ENCODE measurements around the gene VIL1. TPM values are rescaled to one million over a fixed set of nuclear protein-coding genes. Genes with fewer than 3 reads are reported as not detected.

VIL1 gene
- total RNA-seq, 1 donor from 2014 or later = not detected

DNA sequence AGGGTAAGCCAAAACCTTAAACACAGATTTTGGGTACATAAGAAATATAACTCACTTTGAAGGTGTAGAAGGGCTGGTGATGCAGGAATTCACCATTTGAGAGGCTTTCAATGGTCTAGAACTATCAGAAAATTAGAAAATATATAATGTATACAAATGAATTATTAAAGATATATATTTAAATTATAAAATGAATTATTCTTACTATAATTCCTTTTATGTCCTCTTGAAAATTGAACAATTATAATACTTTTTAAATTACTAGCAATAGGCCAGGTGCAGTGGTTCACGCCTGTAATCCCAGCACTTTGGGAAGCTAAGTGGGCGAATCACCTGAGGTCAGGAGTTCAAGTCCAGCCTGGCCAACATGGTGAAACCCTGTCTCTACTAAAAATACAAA is 60.7 kb downstream of the VIL1 start:
- Histone ChIP-seq H3K36me3 (ENCODE audit: control insufficient read depth, insufficient read depth, low read length) (no peaks in the 10 kb centered on the region), H3K27me3 (ENCODE audit: control insufficient read depth, insufficient read depth, low read length) (no peaks in the 10 kb centered on the region), H3K4me3 (ENCODE audit: low read depth, low read length) (no peak overlapping the region)
- no peak for TF ChIP-seq CTCF (IDR thresholded peaks at IDR 0.05; ENCODE audit: insufficient read depth, low read length, poor library complexity, severe bottlenecking)
- DNase-seq (ENCODE audit: low read depth) = no peak

GRCh38 chr2:218482651-218483050 is 63.7 kb downstream of the VIL1 start:
- H3K27me3 ChIP-seq (ENCODE audit: control insufficient read depth, insufficient read depth, low read length) = no peaks in the 10 kb centered on the region
- H3K4me3 ChIP-seq (ENCODE audit: low read depth, low read length) = no peak overlapping the region
- no peaks in the 10 kb centered on the region for H3K36me3 ChIP-seq (ENCODE audit: control insufficient read depth, insufficient read depth, low read length)
- TF ChIP-seq CTCF (IDR thresholded peaks at IDR 0.05; ENCODE audit: insufficient read depth, low read length, poor library complexity, severe bottlenecking) = no peak
- no peak for DNase-seq (ENCODE audit: low read depth)

- Histone ChIP-seq H3K4me3 (ENCODE audit: low read depth, low read length) (no peak overlapping the region), H3K27me3 (ENCODE audit: control insufficient read depth, insufficient read depth, low read length) (no peaks in the 10 kb centered on the region), H3K36me3 (ENCODE audit: control insufficient read depth, insufficient read depth, low read length) (no peaks in the 10 kb centered on the region)
- DNase-seq (ENCODE audit: low read depth) = no peak
- no peak for TF ChIP-seq CTCF (IDR thresholded peaks at IDR 0.05; ENCODE audit: insufficient read depth, low read length, poor library complexity, severe bottlenecking)
Observed at GRCh38 chr2:218485986-218486667, 67.2 kb downstream of the VIL1 start.

- no peak overlapping the region for H3K4me3 ChIP-seq (ENCODE audit: low read depth, low read length)
- no peaks in the 10 kb centered on the region for H3K36me3 ChIP-seq (ENCODE audit: control insufficient read depth, insufficient read depth, low read length)
- TF ChIP-seq CTCF (IDR thresholded peaks at IDR 0.05; ENCODE audit: insufficient read depth, low read length, poor library complexity, severe bottlenecking) = no peak
- no peak for DNase-seq (ENCODE audit: low read depth)
- no peaks in the 10 kb centered on the region for H3K27me3 ChIP-seq (ENCODE audit: control insufficient read depth, insufficient read depth, low read length)
Observed at GRCh38 chr2:218500501-218501060, 81.7 kb downstream of the VIL1 start.

DNA sequence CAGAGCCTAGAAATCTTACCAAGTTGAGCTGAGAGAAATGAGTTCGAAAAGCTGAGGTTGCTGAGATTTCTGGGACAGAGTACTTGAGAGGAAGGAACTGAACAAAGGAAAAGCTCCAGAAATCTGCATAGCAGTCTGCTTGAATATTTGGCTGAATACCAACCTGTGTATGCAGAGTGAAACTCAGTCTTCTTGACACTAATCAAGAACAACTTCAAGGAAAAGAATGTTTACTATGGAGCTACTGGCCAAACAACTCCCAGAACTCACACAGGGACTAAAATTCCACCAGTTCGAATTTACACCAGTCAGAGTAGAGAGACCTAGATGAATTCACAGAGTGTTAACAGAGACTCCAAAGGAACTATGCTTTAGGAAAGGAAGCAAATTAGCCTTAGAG is 82.7 kb downstream of the VIL1 start:
- Histone ChIP-seq H3K36me3 (ENCODE audit: control insufficient read depth, insufficient read depth, low read length) (no peaks in the 10 kb centered on the region), H3K4me3 (ENCODE audit: low read depth, low read length) (no peak overlapping the region)

More for the DNA sequence above, 82.7 kb downstream of the VIL1 start:
- H3K27me3 ChIP-seq (ENCODE audit: control insufficient read depth, insufficient read depth, low read length) = no peaks in the 10 kb centered on the region
- TF ChIP-seq CTCF (IDR thresholded peaks at IDR 0.05; ENCODE audit: insufficient read depth, low read length, poor library complexity, severe bottlenecking) = no peak
- DNase-seq (ENCODE audit: low read depth) = no peak

Other genes starting within 250 kb of the VIL1 start
- gene ARPC2, start 201.9 kb upstream of the VIL1 start, total RNA-seq = 387 and 464 TPM in 2 replicates
- gene GPBAR1, start 158.1 kb upstream of the VIL1 start, total RNA-seq = 0.92 TPM in 1 of 2 replicates, not detected in the other
- 173 and 174 TPM in 2 replicates for gene AAMP, start 149.0 kb upstream of the VIL1 start, total RNA-seq
- gene PNKD, start 148.6 kb upstream of the VIL1 start, total RNA-seq = 36.8 and 45.4 TPM in 2 replicates
- 155 and 160 TPM in 2 replicates for gene TMBIM1, start 126.6 kb upstream of the VIL1 start, total RNA-seq
- not detected in 2 replicates for gene CATIP, start 62.3 kb upstream of the VIL1 start, total RNA-seq
- gene SLC11A1, start 36.9 kb upstream of the VIL1 start, total RNA-seq = 0.21 TPM in 1 of 2 replicates, not detected in the other
- 37.8 and 53.6 TPM in 2 replicates for gene CTDSP1, start 19.3 kb upstream of the VIL1 start, total RNA-seq
- 7.5 and 9.4 TPM in 2 replicates for gene USP37, start 149.2 kb downstream of the VIL1 start, total RNA-seq
- gene CNOT9, start 149.7 kb downstream of the VIL1 start, total RNA-seq = 38.5 and 57.1 TPM in 2 replicates
- 0.08 and 0.27 TPM in 2 replicates for gene PLCD4, start 188.8 kb downstream of the VIL1 start, total RNA-seq
- 22.6 and 49.0 TPM in 2 replicates for gene ZNF142, start 240.5 kb downstream of the VIL1 start, total RNA-seq
- gene BCS1L, start 240.6 kb downstream of the VIL1 start, total RNA-seq = 36.2 and 36.4 TPM in 2 replicates

All from kidney epithelial cell (primary cell).